DOHH2 (cell line): ENCODE measurements around the gene FLNA.
"Not testable (repeated sequence)": the region's sequence is repeated elsewhere in the genome, so short reads cannot be mapped to it uniquely, and the experiment has no call there.

Experiments used
- H3F3A ChIP-seq: fragments of 200-600 bp; sonication (generic), shearing (Covaris generic); 2 replicates; pipeline ENCODE4 v1.6.0; 2016; ENCODE audit warnings: antibody characterized with exemption, mild to moderate bottlenecking; ENCODE audit not compliant: control insufficient read depth, insufficient read depth
- H3K27ac ChIP-seq: fragments of 200-600 bp; sonication (generic); 2 replicates; pipeline ENCODE4 v1.5.1; 2014; ENCODE audit warnings: low read depth, mild to moderate bottlenecking, low read length, moderate library complexity
- H3K27me3 ChIP-seq: fragments of 200-600 bp; sonication (generic); 2 replicates; pipeline ENCODE4 v1.6.1; 2014; ENCODE audit warnings: mild to moderate bottlenecking, low read length, mixed read lengths; ENCODE audit not compliant: control insufficient read depth
- H3K36me3 ChIP-seq: fragments of 200-600 bp; sonication (generic); 2 replicates; pipeline ENCODE4 v1.6.1; 2014; ENCODE audit warnings: mild to moderate bottlenecking, low read length, moderate library complexity, mixed read lengths; ENCODE audit not compliant: control insufficient read depth
- H3K4me1 ChIP-seq: fragments of 200-600 bp; sonication (generic); 2 replicates; pipeline ENCODE4 v1.6.1; 2014; ENCODE audit warnings: mild to moderate bottlenecking, low read length, mixed read lengths; ENCODE audit not compliant: control insufficient read depth
- H3K4me2 ChIP-seq: fragments of 200-600 bp; sonication (generic); 2 replicates; pipeline ENCODE4 v1.6.0; 2014; ENCODE audit warnings: mild to moderate bottlenecking, low read length, moderate library complexity
- H3K4me3 ChIP-seq: fragments of 200-600 bp; sonication (generic); 2 replicates; pipeline ENCODE4 v1.5.1; 2014; ENCODE audit warnings: mild to moderate bottlenecking, low read length, mixed read lengths
- H3K79me2 ChIP-seq: fragments of 200-600 bp; sonication (generic); 2 replicates; pipeline ENCODE4 v1.6.1; 2014; ENCODE audit warnings: mild to moderate bottlenecking, low read length, mixed read lengths; ENCODE audit not compliant: control insufficient read depth
- H3K9me2 ChIP-seq: fragments of 200-600 bp; sonication (generic); replicated peaks from 2 replicates; pipeline ENCODE4 v1.6.1; 2014; ENCODE audit warnings: mild to moderate bottlenecking, low read length, mixed read lengths; ENCODE audit not compliant: control insufficient read depth
- H3K9me3 ChIP-seq: fragments of 200-600 bp; sonication (generic); 2 replicates; pipeline ENCODE4 v1.6.1; 2014; ENCODE audit warnings: antibody characterized with exemption, low read length, mixed read lengths; ENCODE audit not compliant: control insufficient read depth, insufficient read depth
- H4K20me1 ChIP-seq: fragments of 200-600 bp; sonication (generic); 2 replicates; pipeline ENCODE4 v1.6.0; 2014; ENCODE audit warnings: low read depth, mild to moderate bottlenecking, antibody characterized with exemption, low read length, moderate library complexity; ENCODE audit not compliant: control insufficient read depth, insufficient read depth
- EZH2phosphoT487 ChIP-seq: fragments of 200-600 bp; sonication (generic); IDR thresholded peaks from 2 replicates; pipeline ENCODE4 v1.6.1; 2017; ENCODE audit warnings: borderline replicate concordance, mild to moderate bottlenecking, antibody characterized with exemption, low read length, moderate library complexity, mixed read lengths
- TF ChIP-seq, protein P1 (sequence below): fragments of 200-600 bp; sonication (generic); IDR thresholded peaks from one replicate; pipeline ENCODE4 v1.5.1; 2014; ENCODE audit warnings: antibody characterized with exemption, mild to moderate bottlenecking, low read depth, low read length; ENCODE audit not compliant: poor library complexity, severe bottlenecking

Gene FLNA

DNA sequence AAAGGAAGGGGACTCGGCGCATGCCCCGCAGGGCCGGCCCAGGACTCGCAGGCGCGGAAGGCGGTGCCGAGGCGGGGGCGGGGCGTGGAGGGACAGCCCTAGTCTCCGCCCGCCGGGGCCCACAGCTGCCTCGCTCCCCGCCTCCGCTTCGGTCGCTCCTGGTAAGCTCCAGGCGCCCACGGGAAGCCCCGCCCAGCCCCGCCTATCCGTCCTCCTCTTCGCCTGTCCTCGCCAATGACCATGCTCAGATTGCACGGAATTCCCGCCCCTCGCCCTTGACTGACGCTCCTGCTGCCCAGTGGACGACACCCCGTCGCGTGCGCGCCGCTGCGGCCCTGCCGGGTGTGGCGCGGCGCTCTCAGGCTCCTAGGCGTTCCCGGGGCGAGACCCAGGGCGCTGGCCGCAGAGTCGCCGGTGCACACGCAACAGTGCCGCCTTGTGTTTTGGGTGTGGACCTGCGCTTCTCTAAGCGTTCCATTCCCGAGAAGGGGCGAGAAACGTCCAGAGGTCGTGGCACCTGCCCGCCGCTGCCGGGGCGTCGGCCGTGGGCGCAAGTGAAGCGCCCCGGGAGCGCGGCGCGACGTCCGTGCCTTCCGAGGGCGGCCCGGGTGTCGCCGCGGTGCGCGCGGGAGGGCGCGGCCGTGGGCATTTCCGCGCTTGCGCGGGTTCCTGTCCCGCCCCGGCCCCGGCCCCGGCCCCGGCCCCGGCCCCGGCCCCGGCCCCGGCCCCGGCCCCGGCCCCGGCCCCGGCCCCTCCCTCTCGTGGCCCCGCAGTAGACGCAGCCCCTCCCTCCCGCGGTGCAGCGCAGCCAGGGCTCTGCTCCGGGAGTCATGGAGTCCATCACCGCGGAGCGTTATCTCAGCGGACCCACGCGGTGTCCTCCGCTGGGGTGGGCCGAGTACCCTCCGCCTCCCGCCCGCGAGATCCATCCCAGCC is 15.6 kb upstream of the FLNA start:
- H3F3A ChIP-seq, H3K9me3 ChIP-seq: not testable (repeated sequence)

DNA sequence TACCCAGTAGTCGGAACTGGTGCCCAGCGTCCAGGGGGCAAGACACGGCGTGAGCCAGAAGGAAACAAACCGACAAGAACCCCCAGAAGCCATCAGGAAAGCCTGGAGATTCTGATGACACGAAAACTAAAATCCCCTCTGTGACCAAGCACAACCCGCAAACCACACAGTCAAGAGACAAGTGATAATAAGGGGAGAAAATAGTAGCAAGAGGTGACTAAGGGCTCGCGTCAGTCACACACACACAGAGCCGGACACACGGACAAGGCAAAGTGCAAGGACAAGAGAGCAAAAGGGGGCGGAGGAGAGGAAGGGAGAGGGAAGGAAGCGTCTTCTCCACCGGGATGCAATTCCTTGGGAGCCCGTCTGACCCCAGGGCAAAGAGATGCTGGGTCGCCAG is 14.2 kb upstream of the FLNA start:
- not testable (repeated sequence) for H3K27me3 ChIP-seq, H3K9me3 ChIP-seq, H4K20me1 ChIP-seq, H3K27ac ChIP-seq, H3K4me2 ChIP-seq, H3K36me3 ChIP-seq, H3F3A ChIP-seq, H3K4me3 ChIP-seq, H3K9me2 ChIP-seq, H3K79me2 ChIP-seq, H3K4me1 ChIP-seq

More for the DNA sequence above, 15.6 kb upstream of the FLNA start:
- not testable (repeated sequence) for H3K27ac ChIP-seq, H3K27me3 ChIP-seq, H3K79me2 ChIP-seq, H3K4me2 ChIP-seq, H4K20me1 ChIP-seq, H3K36me3 ChIP-seq, H3K9me2 ChIP-seq, H3K4me3 ChIP-seq, H3K4me1 ChIP-seq

DNA sequence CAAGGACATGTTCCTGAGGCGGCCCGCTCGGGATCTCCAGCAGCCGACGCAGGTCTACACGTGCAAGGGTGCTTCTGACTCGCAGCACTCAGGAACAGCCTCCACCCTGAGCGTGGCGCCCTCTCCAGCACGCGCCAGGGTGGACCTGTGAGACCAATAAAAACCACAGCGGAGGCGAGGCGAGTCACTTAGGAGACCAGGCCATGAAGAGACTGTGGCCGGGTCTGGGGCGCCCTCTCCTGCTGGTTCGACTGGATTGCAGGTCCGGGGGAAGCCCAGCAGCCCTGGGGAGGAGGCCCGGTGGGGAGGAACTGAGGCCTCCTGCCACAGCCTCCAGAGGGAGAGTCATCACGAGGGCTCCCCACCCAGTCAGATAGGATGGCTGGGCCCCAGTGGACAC is 13.7 kb upstream of the FLNA start:
- not testable (repeated sequence) for H3K36me3 ChIP-seq, H3F3A ChIP-seq, H3K79me2 ChIP-seq, H3K4me3 ChIP-seq, H3K27me3 ChIP-seq, H3K9me2 ChIP-seq, H3K4me1 ChIP-seq, H3K27ac ChIP-seq, H3K4me2 ChIP-seq, H4K20me1 ChIP-seq, H3K9me3 ChIP-seq

DNA sequence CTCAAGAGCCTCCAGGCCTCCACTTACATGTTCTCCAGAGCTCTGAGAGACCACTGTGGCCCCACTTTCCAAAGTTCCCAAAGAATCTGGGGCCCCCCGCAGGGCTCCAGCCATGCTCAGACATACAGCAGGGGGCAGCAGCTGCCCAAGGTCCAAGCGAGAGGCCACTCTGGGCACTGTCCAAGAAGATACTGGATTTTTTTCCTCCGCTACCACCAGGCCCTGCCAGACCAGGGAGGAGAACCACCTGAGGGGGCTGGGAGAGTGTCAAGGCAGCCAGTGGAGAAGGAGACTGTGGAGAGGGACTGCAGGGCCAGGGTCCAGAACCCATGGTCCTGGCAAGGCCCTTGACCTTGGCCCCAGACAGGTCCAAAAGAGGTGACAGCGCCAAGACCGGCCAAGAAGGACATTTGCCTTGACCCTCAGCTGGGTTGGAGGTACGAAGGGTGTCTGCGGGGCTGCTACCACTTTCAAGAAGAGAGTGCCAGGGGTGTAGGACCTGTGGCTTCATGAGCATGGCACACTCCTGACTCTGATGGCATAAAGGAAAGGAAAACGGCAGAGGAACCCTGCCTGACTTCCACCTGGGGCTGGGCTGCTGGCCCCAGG is 10.0 kb upstream of the FLNA start:
- Histone ChIP-seq H3K9me3 (no peaks in the 10 kb centered on the region), H3K9me2 (no peaks in the 10 kb centered on the region), H3K4me1 (peaks cover 8% of the 10 kb centered on the region), H3F3A (no peaks in the 10 kb centered on the region), H3K36me3 (peaks cover 15% of the 10 kb centered on the region), H4K20me1 (no peaks in the 10 kb centered on the region), H3K27ac (no peak overlapping the region), H3K79me2 (peaks cover 15% of the 10 kb centered on the region), H3K4me3 (no peak overlapping the region), H3K27me3 (no peaks in the 10 kb centered on the region), H3K4me2 (no peak overlapping the region)
- TF ChIP-seq, protein P1, sequence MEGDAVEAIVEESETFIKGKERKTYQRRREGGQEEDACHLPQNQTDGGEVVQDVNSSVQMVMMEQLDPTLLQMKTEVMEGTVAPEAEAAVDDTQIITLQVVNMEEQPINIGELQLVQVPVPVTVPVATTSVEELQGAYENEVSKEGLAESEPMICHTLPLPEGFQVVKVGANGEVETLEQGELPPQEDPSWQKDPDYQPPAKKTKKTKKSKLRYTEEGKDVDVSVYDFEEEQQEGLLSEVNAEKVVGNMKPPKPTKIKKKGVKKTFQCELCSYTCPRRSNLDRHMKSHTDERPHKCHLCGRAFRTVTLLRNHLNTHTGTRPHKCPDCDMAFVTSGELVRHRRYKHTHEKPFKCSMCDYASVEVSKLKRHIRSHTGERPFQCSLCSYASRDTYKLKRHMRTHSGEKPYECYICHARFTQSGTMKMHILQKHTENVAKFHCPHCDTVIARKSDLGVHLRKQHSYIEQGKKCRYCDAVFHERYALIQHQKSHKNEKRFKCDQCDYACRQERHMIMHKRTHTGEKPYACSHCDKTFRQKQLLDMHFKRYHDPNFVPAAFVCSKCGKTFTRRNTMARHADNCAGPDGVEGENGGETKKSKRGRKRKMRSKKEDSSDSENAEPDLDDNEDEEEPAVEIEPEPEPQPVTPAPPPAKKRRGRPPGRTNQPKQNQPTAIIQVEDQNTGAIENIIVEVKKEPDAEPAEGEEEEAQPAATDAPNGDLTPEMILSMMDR: peak; percentile 12
- no peak for TF ChIP-seq EZH2phosphoT487
